Right forelimb (tissue), 1 donor: Measurements from ENCODE around the gene FAM47B.

Source experiments
- DNase-seq: peaks from one replicate; pipeline ENCODE4 v3.0.0-alpha.2; 2018

FAM47B gene

GRCh38 chrX:34942496-34942895, at the start of gene FAM47B:
Gene FAM47B, plus strand, starts transcription at chrX:34942796. Its CDS starts 36 bp downstream, at chrX:34942832.
- DNase-seq: no peak

DNA sequence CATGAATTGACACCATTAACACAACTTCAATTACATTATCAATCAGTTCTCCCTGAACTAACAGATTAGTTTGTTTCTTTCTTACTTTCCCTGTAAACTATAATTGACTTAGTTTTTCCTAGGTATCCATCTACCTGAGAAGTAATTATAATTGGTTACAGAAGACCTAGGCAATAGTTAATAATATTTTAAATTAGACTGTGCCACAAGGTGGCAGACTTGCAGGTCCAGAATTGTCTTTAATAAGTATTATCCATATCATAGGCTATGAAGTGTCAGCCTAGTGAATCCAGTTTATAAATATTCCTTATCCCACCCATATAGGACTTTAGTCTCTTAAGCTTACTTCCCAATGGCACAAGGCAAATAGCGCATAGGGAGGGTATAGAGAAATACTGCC, 48.9 kb upstream of the FAM47B start:
- no peak for DNase-seq

- no peak for DNase-seq
These were observed 41.9 kb upstream of the FAM47B start for GRCh38 chrX:34900691-34901090.

DNA sequence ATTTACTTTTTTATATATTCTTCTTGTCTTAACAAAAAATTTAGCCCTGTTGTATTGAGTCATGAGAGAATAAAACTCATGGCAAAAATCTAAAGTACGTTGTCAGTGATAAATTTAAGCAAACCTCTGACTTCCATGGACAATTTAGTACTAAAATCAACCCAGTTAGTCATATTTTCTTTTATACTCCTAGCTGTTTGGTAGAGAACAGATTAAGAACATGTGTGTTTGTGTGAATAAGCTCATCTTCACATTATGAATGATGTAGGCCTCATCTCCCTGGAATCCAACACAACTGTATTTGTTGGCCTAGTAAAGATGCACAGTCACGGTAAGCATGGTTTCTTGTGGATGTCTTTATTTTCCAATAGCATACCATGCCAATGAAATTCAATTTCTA, 40.8 kb upstream of the FAM47B start:
- no peak for DNase-seq

- no peak for DNase-seq
These were observed 39.3 kb upstream of the FAM47B start for GRCh38 chrX:34903316-34903715.

GRCh38 chrX:34909151-34909550, 33.4 kb upstream of the FAM47B start:
- no peak for DNase-seq

DNA sequence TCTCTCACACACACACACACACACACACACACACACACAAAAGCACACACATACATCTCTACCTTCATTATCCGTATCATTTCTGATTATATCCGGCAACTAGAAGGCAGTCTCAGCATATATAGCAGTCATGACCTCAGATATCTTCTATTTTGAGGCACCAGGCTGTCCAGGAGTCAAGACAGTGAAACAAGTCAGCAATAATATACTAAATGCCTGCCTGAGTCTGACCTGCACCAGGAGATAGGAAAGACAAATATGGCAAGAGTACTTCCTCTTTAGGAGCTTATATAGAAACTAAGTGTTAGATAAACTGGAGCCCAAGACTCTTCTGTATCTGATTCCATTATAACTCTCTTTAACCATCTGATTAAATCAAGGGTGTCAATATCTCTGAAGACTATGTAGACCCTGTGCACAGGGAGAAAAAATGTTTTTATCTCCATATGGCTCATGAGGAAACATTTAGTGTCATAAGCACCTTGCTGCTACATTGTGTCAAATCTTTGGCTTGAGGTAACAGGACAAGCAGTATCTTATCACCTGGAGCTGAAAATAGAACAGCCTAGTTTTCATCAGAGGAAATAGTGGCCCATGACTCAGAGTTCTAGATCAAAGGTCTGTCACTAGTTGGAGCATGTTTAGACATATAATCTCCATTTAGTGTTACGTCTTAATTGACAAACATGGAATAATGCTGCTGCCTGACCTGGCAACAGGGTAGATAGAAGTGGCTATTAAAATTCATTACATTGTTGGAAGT, 27.0 kb upstream of the FAM47B start:
- DNase-seq: no peak

DNA sequence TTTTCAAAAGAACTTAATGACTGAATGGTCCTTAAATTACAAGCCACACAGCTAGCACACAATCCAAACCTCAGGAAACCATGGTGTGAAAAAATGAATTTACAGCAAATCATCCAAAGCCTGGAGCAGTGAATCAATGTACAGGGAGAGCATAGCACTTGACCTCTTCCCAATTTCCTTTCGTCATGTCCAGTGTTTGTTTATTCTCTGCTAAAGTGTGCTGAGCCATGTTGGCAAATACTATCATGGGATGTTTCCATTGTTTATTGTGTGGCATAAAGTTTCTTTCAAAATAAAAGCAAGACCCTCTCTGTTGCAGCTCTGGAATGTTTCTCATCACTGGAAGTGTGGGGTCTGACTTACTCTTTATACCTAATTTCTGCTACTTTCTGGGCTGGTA, 25.4 kb upstream of the FAM47B start:
- DNase-seq: no peak

- DNase-seq: no peak
These were observed 24.4 kb upstream of the FAM47B start for GRCh38 chrX:34918091-34918736.

- no peak for DNase-seq
These were observed 23.7 kb upstream of the FAM47B start for GRCh38 chrX:34918856-34919255.

DNA sequence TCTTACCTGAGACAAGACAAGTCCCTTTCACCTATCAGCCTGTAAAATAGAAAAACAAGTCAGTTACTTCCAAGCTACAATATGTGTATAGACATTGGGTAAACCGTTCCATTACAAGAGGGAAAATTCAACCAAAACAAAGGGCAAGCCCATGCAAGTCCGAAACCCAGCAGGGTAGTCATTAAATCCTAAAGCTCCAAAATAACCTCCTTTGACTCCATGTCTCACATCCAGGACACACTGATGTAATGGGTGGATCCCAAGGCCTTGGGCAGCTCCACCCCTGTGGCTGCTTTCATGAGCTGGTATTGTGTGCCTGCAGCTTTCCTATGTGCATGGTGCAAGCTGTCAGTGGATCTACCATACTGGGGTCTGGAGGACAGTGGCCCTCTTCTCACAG, 14.7 kb upstream of the FAM47B start:
- DNase-seq: no peak

- no peak for DNase-seq
These were observed 639 bp downstream of the FAM47B start for GRCh38 chrX:34943235-34943634.

DNA sequence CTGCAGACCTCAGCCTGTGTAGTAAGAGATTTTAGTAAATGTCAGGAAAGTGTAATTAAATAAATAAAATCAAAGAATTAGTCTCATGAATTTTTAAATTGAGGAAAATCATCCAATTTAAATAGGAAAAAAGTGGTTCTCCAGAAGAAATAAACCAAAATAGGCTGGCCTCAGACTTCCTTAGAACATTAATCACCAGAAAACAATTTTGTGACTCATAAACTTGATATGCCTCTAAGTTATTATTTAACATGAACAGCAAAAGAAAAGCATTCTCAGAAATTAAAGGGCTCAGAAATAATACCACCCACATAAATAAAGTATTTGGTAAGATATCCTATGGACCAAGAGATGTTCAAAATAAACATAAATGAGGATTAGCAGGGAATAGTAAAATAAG, 14.3 kb downstream of the FAM47B start:
- no peak for DNase-seq

- no peak for DNase-seq
These were observed 19.1 kb downstream of the FAM47B start for GRCh38 chrX:34961662-34962061.

DNA sequence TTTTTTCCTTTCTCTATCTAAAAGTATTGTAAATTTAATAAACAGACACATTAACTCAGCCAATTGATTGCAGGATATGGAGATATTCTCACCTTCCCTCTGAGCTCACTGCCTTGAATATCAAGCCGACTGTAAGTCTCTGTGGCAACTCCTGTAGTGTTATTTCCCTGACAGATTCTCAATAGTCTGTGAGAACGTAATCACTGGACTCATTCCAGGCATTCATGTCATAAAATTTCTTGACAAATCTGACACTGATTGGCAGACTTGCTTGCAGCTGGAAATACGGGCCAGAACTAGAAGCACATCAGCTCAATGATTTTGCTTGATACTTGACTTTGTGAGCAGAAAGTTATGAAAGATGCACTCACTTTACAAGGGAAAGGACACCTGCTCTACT, 29.6 kb downstream of the FAM47B start:
- DNase-seq: no peak

DNA sequence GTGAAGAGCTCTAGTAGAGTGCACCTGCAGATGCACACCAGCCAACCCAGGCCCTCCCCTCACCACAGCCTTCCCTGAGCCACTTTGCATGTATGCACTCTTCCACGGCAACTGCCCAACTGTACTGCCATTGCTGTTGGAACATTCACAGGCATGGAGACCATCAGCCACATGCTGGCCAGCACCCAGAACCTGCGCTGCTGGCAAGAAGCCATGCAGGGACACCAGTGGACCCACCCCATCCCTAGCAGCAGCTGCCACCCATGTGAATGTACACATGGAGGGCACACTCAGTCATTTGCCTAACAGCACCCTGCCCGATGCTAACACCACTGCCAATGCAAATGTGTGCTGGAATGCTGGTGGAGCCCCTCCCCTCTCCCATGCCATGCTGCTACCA, 35.6 kb downstream of the FAM47B start:
- DNase-seq: no peak

DNA sequence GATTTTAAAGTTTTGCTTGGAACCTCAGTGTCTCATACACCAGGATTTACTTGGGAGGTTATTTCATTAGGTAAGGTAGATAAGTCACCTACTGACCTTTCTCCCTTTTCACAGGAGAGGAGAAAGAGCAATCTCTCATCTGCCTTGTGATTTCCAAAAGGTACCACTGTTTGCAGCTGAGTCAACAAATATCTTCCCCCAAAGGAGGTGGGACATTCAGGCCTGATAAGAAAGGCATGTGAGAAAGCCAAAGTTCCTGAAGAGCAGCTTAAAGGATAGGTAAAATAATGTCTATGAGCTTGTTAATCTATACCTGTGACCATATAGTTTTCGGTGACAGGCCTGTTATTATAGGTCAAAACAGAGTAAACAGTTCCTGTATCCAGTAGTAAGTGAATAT, 45.0 kb downstream of the FAM47B start:
- DNase-seq: no peak
